ENCODE data around the gene DIS3L2.
"Not testable (repeated sequence)": the region's sequence is repeated elsewhere in the genome, so short reads cannot be mapped to it uniquely, and the experiment has no call there.

Gene DIS3L2

DNA sequence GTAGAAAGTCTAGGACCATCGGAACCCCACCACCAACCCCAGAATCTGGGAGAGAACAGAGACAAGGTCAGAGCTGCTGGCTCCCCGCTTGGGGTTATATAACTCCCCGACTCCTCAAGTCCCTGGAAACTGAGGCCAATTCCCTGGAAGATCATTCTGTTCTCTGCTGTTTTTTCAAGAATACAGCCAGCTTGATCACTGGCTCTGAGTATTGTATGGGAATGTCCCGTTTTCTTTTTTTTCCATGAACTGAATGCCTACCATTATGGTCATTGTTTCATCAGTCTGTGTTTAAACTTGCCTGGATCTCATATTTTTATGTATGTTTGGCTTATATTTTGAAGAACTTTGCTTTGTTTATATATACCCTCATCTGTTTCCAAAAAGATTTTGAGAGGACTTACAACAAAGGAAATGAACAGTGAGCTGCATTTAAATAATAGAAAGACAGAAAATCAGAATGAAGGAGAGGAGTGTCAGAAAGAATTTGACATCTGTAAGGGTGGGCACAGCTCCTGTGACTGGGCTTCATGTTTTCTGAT lies 327.0 kb downstream of the DIS3L2 start:
- in situ Hi-C loops (cut with HindIII; ENCODE audit: low sequenced_read_pairs), result no loop called here

- in situ Hi-C loops (cut with HindIII; ENCODE audit: low sequenced_read_pairs), result no loop called here
These were observed 329.2 kb downstream of the DIS3L2 start for GRCh38 chr2:232290668-232291067.

- in situ Hi-C loops (cut with HindIII; ENCODE audit: low sequenced_read_pairs), result no loop called here
These were observed 329.8 kb downstream of the DIS3L2 start for GRCh38 chr2:232291343-232291742.

DNA sequence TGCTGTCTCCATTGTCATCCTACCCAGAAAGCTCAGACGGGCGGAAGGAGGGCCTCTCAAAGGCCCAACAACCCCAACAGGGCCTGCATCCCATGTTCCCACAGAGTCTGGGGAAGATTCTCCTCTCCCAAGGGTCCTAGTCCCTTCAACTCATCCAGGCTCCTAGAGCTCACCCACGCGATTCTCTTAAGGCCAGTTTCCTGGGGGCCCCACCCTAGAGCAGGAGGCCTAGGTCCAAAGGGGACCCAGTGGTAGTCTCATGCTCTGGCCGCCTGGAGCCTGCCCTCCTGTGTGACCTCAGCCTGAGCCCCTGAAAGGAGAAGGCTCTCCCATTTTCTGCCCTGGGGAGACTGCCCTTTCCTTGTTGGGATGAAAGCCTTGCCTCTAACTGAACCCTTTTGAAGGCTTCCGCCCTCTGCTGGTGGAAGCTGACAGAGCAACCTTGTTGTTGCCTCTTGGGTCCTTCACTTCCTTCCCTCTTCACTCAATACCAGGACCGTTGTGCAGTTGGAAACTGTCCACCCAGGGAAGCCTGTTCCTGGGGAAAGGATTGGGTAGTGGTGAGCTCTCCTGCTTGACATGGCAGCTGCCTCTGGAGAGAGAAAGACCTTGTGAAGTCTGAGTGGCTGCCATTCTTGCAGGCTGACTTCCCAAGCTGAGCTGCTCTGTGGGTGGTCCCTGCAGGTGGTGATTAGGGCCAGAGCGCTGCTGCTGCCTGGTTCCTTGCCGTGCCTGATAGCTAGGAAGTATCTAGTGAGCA lies 331.1 kb downstream of the DIS3L2 start:
- in situ Hi-C loops (cut with HindIII; ENCODE audit: low sequenced_read_pairs), result no loop called here

DNA sequence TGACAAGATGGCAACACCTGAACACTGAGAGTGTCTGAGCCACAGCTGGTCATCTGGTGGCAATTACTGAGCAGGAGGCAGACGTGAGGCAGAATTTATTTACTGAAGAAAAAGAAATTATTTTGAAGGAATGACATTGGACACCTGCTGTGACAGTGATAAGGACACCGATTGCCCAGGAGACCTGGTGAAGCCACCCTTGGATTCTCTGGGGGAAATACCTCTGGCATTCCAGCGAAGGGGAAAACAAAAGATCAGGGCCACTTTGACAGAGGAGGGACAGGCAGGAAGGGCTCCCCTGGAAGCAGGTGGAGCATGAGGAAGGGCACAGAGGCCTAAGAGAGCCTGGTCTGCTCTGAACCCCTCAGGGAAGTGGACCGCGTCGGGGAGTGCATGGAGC lies 331.7 kb downstream of the DIS3L2 start:
- in situ Hi-C loops (cut with HindIII; ENCODE audit: low sequenced_read_pairs), result no loop called here

- in situ Hi-C loops (cut with HindIII; ENCODE audit: low sequenced_read_pairs), result no loop called here
These were observed 334.5 kb downstream of the DIS3L2 start for GRCh38 chr2:232295971-232296370.

- in situ Hi-C loops (cut with HindIII; ENCODE audit: low sequenced_read_pairs), result no loop called here
These were observed 335.4 kb downstream of the DIS3L2 start for GRCh38 chr2:232296776-232297525.

- in situ Hi-C loops (cut with HindIII; ENCODE audit: low sequenced_read_pairs), result no loop called here
These were observed 337.6 kb downstream of the DIS3L2 start for GRCh38 chr2:232299084-232299483.

- in situ Hi-C loops (cut with HindIII; ENCODE audit: low sequenced_read_pairs), result no loop called here
These were observed 338.6 kb downstream of the DIS3L2 start for GRCh38 chr2:232299927-232300674.

DNA sequence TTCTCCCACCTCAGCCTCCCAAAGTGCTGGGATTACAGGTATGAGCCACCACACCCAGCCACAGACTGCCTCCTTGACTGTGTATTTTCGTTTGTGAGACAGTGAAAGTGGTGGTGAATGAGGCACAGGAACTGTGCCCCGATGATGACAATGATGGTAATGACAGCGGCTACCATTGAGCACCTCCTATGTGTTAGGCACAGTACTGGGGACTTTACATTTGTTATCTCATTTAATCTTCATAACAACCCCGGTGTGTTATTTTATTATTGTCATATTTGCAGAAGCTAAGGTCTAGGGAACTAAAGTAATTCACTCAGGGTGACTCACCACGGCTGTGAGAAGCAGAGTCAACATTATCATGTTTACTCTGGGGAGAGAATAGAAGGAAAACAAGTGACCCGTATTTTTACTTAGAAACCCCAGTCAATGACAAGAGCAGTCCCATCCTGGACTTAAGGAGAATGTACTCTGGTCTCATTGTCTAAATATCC lies 339.4 kb downstream of the DIS3L2 start:
- in situ Hi-C loops (cut with HindIII; ENCODE audit: low sequenced_read_pairs), result no loop called here

- in situ Hi-C loops (cut with HindIII; ENCODE audit: low sequenced_read_pairs), result no loop called here
These were observed 342.7 kb downstream of the DIS3L2 start for GRCh38 chr2:232304236-232304635.

- in situ Hi-C loops (cut with HindIII; ENCODE audit: low sequenced_read_pairs), result no loop called here
These were observed 345.3 kb downstream of the DIS3L2 start for GRCh38 chr2:232306741-232307305.

GRCh38 chr2:232307854-232308253 lies 346.3 kb downstream of the DIS3L2 start:
- in situ Hi-C loops (cut with HindIII; ENCODE audit: low sequenced_read_pairs), result no loop called here

- in situ Hi-C loops (cut with HindIII; ENCODE audit: low sequenced_read_pairs), result no loop called here
These were observed 347.5 kb downstream of the DIS3L2 start for GRCh38 chr2:232308986-232309385.

- in situ Hi-C loops (cut with HindIII; ENCODE audit: low sequenced_read_pairs), result no loop called here
These were observed 348.1 kb downstream of the DIS3L2 start for GRCh38 chr2:232309592-232309991.

- in situ Hi-C loops (cut with HindIII; ENCODE audit: low sequenced_read_pairs), result no loop called here
These were observed 348.6 kb downstream of the DIS3L2 start for GRCh38 chr2:232310121-232310520.

DNA sequence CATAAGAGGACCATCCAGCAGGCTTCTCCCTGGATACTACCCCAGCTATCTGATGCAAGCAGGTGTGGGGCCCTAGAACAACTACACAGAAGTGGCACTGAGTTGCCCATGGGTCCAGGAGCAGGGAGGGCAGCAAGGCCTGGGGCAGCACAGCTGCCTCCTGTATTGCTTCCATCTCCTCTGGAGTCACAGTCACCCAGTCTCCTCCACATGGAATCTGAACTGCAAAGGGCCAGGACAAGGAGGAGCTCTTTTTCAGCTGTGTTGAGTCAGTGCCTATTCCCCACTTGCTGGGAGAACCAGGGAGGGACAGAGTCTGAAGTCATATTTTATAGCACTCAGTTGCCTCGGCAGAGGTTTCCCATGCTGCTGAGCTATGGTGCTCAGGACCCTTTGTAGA lies 349.2 kb downstream of the DIS3L2 start:
- in situ Hi-C loops (cut with HindIII; ENCODE audit: low sequenced_read_pairs), result no loop called here

DNA sequence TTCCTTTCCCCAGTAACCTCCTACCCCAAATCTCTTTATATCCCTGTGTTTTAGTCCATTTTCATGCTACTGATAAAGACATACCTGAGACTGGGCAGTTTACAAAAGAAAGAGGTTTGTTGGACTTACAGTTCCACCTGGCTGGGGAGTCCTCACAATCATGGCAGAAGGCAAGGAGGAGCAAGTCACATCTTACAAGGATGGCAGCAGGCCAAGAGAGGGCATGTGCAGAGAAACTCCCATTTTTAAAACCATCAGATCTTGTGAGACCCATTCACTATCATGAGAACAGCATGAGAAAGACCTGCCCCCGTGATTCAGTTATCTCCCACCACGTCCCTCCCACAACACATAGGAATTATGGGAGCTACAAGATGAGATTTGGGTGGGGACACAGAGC lies 352.1 kb downstream of the DIS3L2 start:
- in situ Hi-C loops (cut with HindIII; ENCODE audit: low sequenced_read_pairs), result not testable (repeated sequence)

- in situ Hi-C loops (cut with HindIII; ENCODE audit: low sequenced_read_pairs), result no loop called here
These were observed 353.8 kb downstream of the DIS3L2 start for GRCh38 chr2:232315049-232315922.

GRCh38 chr2:232315923-232316299 lies 354.4 kb downstream of the DIS3L2 start:
- in situ Hi-C loops (cut with HindIII; ENCODE audit: low sequenced_read_pairs), result no loop called here
